Activated naive CD8-positive, alpha-beta T cell treated with anti-CD3 and anti-CD28 coated beads for 36 hours (primary cell): ENCODE results near the gene TRIOBP. TPM values are rescaled to one million over a fixed set of nuclear protein-coding genes. Genes with fewer than 3 reads are reported as not detected.
"Not testable (repeated sequence)": the region's sequence is repeated elsewhere in the genome, so short reads cannot be mapped to it uniquely, and the experiment has no call there.

Source experiments
- DNase-seq: peaks from one replicate; pipeline ENCODE4 v3.0.0; 2021
- H3K27ac Mint-ChIP-seq: one replicate; pipeline ENCODE4 v1.8.0; 2022; ENCODE audit warnings: mild to moderate bottlenecking, moderate library complexity, mixed read lengths
- H3K27me3 Mint-ChIP-seq: one replicate; pipeline ENCODE4 v1.8.0; 2022; ENCODE audit warnings: mild to moderate bottlenecking, mixed read lengths
- H3K36me3 Mint-ChIP-seq: one replicate; pipeline ENCODE4 v1.8.0; 2021; ENCODE audit warnings: mild to moderate bottlenecking, mixed read lengths
- H3K4me1 Mint-ChIP-seq: one replicate; pipeline ENCODE4 v1.8.0; 2021; ENCODE audit warnings: mixed read lengths
- H3K4me3 Mint-ChIP-seq: one replicate; pipeline ENCODE4 v1.8.0; 2022; ENCODE audit warnings: mild to moderate bottlenecking, moderate library complexity, mixed read lengths
- H3K9me3 Mint-ChIP-seq: one replicate; pipeline ENCODE4 v1.8.0; 2022; ENCODE audit warnings: mixed read lengths
- total RNA-seq, 2 experiments: library from RNA; stranded (reverse); gene quantifications; one replicate each; pipeline ENCODE4 v1.2.3, GENCODE V29; 2021

The TRIOBP gene
- total RNA-seq, 2 experiments from 2014 or later: 19.7 to 20.8 TPM

DNA sequence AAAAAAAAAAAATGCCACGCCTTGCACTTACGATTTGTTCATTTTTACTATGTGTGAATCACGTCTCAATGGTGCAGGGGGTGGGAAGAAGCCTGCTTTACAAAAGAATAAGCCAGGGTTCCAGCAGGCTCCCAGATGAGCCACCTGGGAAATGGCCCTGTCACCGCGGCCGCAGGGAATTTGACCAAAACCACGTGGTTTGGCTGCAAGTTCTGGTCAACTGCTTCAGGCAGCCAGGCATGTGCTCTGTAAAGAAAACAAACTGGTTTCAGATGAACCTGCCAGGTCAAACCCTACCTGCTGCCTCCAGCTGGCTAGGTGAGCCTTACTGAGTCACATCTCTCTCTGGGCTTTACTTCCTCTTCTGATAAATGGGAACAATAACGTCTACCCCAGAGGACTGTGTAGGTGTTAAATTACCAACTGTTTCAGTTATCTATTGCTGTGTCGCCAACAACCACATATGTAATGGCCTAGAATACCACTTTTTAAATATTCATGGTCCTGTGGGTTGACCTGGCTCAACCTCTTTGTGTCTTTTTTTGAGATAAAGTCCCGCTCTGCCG is 80.4 kb downstream of the TRIOBP start:
- no peaks in the 10 kb centered on the region for H3K4me1 Mint-ChIP-seq
- no peak for DNase-seq
- H3K27me3 Mint-ChIP-seq: no peaks in the 10 kb centered on the region
- no peak overlapping the region for H3K27ac Mint-ChIP-seq
- H3K4me3 Mint-ChIP-seq: no peak overlapping the region
- H3K9me3 Mint-ChIP-seq: no peaks in the 10 kb centered on the region
- peaks cover 2% of the 10 kb centered on the region for H3K36me3 Mint-ChIP-seq

DNA sequence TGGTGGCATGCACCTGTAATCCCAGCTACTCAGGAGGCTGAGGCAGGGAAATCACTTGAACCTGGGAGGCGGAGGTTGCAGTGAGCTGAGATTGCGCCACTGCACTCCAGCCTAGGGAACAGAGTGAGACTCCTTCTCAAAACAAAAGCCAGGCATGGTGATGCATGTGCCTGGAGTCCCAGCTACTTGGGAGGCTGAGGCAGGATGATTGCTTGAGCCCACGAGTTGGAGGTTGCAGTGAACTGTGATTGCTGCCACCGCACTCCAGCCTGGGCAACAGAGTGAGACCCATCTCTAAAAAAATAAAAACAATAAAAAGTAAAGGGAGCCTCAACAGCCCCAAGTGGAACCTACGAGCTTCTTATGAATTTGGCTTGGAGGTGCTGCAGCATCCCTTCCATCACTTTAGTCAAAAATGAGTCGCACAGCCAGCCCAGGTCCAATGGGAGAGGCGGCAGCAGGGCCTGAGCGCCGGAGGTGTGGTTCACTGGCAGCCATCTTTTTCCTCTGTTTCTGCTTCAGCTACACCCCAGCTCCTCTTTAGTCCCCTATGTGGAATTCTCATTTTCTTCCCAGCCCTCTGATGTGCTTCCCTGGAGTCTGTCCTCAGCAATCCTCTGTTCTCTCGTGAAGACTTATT is 81.6 kb downstream of the TRIOBP start:
- no peaks in the 10 kb centered on the region for H3K9me3 Mint-ChIP-seq
- H3K27me3 Mint-ChIP-seq: no peaks in the 10 kb centered on the region
- H3K4me3 Mint-ChIP-seq: no peak overlapping the region
- peaks cover 2% of the 10 kb centered on the region for H3K36me3 Mint-ChIP-seq
- no peak for DNase-seq
- no peak overlapping the region for H3K27ac Mint-ChIP-seq
- H3K4me1 Mint-ChIP-seq: no peaks in the 10 kb centered on the region

DNA sequence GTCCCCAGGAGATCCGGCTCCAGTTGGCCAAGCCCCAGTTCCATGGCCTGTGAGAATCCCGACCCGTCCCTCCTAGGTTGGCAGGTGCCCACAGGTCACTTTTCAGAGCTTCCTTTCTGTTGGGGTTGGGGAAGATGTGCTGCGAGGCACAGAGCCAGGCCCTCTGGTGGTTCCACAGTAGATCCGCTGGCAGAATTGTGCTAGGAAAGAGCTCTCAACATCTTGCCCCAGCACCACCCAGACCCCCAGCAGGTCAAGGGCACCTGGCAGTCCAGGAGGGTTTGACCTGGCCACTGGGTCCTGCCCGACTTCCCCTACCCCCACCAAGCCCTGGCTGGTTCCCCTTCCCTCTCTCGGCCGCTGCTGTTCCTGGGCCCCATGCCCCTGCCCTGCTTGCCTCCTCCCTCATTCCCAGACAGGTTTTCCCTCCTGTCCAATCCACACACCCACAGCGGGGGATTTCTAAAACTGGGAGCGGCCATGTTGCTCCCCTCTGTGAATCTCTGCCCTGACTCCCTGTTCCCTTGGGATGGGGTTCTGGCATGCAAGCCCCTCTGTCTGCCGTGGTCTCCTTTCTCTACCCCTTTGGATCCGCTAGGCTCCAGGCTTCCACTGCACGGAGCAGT is 84.7 kb downstream of the TRIOBP start:
- Mint-ChIP-seq H3K4me1 (no peaks in the 10 kb centered on the region), H3K36me3 (no peaks in the 10 kb centered on the region), H3K27ac (no peak overlapping the region)

DNA sequence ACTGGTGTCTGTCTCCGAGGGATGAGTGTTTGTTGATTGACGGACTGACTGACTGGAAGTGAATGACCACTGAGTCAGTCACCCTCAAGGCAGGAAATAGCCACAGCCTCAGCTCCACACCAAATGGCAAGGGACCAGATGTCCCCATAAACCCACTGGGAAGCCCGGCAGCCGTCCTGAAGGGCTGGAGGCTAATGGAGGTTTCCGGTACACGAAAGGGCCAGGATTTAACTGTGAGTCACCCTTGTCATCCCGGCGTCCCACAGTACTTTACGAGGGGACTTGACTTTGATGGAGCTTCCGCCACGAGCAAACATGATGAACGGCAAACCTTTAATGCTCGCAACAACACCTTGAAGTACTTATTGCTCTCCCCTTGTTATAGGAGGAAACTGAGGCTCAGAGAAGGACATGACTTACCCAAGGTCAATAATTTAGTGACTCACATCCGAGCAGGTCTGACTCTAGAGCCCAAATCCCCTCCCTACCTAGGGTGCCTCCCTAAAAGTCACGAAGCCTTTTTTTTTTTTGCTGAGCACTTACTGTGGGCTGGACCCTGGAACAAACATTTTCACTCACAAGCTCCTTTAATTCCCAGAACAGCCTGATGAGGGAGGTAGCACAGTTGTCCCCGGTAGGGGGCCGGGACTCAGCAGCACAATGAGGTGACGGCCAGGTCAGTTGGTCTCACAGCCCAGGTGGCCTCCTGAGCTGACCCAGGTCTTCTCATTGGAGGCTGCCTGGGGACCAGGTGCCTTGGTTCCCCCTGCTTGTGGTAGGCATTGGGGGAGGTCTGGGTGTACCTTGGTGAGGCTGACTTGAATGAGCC is 85.7 kb downstream of the TRIOBP start:
- H3K36me3 Mint-ChIP-seq: no peaks in the 10 kb centered on the region
- H3K4me3 Mint-ChIP-seq: no peak overlapping the region
- H3K4me1 Mint-ChIP-seq: no peaks in the 10 kb centered on the region
- H3K27ac Mint-ChIP-seq: no peak overlapping the region
- H3K9me3 Mint-ChIP-seq: no peaks in the 10 kb centered on the region
- no peak for DNase-seq
- no peaks in the 10 kb centered on the region for H3K27me3 Mint-ChIP-seq

More for the DNA sequence above, 84.7 kb downstream of the TRIOBP start:
- Mint-ChIP-seq H3K4me3 (no peak overlapping the region), H3K9me3 (no peaks in the 10 kb centered on the region), H3K27me3 (no peaks in the 10 kb centered on the region)
- DNase-seq: no peak

DNA sequence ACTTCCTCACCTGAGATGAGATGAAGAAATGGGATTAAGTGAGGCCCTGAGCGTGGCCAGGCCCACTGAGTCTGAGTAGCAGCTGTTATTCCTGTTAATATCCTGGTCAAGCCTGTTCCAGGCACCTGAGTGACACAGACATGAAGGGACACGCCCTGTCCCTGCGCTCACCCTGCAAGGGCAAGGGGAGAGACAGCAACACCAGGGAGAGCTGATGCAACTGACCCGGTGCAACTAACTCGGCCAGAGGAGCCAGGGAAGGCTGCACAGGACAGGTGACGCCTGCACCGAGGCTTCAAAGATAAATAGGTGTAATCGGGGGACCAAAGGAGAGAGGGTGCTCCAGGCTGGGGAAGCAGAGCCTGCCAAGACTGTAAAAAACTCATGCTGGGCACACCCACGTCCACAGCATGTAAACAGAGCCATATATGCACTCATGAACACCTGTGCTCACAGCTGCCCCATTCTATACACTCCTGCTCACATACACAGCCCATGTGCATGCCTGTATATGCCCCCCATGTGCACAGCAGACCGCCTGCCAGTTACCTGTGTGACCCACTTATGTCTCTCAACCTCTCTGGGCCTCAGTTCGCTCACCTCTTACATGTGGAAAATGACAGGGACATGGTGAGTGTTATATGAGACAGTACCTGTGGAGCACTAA is 88.1 kb downstream of the TRIOBP start:
- no peaks in the 10 kb centered on the region for H3K36me3 Mint-ChIP-seq
- no peak for DNase-seq
- no peaks in the 10 kb centered on the region for H3K4me1 Mint-ChIP-seq
- no peaks in the 10 kb centered on the region for H3K27me3 Mint-ChIP-seq
- no peak overlapping the region for H3K27ac Mint-ChIP-seq
- H3K9me3 Mint-ChIP-seq: no peaks in the 10 kb centered on the region
- no peak overlapping the region for H3K4me3 Mint-ChIP-seq

DNA sequence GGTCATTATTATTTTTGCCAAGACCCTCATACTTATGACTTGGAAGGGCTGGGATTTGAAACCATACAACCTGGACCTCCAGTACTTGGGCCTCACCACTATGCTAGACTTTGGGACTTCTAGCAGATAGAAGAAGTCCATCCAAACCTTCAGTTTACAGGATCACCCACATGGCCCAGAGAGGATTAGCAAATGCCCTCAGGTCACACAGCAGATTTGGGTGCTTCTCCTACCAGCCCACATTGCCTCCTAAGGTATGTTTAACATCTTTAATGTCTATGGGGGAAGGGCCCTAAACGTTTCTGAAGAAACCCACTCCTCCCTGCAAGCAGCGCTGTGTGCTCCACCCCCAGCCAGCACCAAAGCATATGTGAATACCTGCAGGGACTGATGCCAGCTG is 93.4 kb downstream of the TRIOBP start:
- Mint-ChIP-seq H3K4me1 (no peaks in the 10 kb centered on the region), H3K9me3 (no peaks in the 10 kb centered on the region), H3K36me3 (no peaks in the 10 kb centered on the region), H3K27me3 (no peaks in the 10 kb centered on the region), H3K4me3 (no peak overlapping the region), H3K27ac (no peak overlapping the region)
- no peak for DNase-seq

DNA sequence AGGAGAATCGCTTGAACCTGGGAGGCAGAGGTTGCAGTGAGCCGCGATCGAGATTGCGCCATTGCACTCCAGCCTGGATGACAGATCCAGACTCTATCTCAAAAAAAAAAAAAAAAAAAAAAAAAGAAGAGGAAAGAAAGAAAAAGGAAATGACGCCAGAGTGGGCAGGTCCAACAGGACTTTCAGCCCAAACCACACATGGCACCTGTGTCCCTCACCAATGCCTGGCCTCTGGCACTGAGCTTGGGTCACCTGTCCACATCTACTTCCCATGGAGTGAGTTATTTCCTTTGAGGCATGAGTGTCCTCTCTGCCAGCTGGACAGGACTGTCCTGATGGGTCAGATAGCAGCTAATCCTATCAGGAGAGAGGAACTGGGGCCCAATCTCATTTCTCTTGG is 95.6 kb downstream of the TRIOBP start:
- Mint-ChIP-seq H3K27me3 (no peaks in the 10 kb centered on the region), H3K36me3 (no peaks in the 10 kb centered on the region), H3K4me3 (no peak overlapping the region), H3K9me3 (no peaks in the 10 kb centered on the region), H3K27ac (no peak overlapping the region), H3K4me1 (no peaks in the 10 kb centered on the region)
- DNase-seq: no peak

DNA sequence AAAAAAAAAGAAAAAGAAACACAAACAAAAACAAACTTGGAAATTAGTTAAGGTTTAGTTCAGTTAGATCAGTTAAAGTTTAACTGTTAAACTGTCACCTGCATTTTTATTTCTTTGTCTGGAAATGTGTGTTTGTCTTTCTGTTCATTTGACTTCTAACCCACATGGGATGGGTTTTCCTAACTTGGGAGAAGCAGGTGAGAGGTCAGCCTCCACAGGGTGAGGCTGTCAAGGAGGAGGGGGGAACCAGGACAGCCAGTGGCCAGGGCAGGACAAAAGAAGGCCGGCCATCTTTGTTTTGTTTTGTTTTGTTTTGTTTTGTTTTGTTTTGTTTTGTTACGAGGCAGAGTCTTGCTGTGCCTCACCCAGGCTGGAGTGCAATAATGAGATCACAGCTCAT is 97.5 kb downstream of the TRIOBP start:
- no peak for DNase-seq
- Mint-ChIP-seq H3K36me3 (no peaks in the 10 kb centered on the region), H3K4me3 (no peak overlapping the region), H3K27ac (no peak overlapping the region), H3K9me3 (no peaks in the 10 kb centered on the region), H3K4me1 (no peaks in the 10 kb centered on the region), H3K27me3 (no peaks in the 10 kb centered on the region)

DNA sequence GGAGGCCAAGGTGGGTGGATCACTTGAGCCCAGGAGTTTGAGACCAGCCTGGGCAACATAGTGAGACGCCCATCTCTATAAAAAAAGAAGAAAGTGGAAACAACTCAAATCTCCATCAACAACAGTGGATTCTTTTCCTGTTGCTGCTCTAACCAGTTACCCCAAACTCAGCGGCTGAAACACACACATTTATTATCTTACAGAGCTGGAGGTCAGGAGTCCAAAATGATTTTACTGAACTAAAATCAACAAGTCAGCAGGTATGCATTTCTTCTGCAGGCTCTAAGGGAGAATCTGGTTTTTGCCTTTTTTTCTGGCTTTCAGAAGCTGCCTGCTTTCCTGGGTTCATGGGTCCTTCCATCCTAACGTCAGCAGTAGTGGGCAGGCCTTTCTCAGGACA is 99.2 kb downstream of the TRIOBP start:
- Mint-ChIP-seq H3K27me3 (no peaks in the 10 kb centered on the region), H3K4me1 (no peaks in the 10 kb centered on the region), H3K4me3 (no peak overlapping the region), H3K9me3 (no peaks in the 10 kb centered on the region), H3K27ac (no peak overlapping the region), H3K36me3 (no peaks in the 10 kb centered on the region)
- DNase-seq: no peak

DNA sequence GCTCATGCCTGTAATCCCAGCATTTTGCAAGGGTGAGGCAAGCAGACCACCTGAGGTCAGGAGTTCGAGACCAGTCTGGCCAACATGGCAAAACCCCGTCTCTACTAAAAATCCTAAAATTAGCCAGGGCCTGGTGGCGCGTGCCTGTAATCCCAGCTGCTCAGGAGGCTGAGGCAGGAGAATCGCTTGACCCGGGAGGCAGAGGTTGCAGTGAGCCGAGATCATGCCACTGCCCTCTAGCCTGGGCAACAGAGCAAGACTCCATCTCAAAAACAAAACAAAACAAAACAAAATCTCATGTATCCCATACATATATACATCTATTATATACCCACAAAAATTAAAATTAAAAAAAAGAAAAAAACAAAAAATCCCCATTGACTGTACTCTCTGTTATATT is 100.4 kb downstream of the TRIOBP start:
- H3K4me3 Mint-ChIP-seq, H3K36me3 Mint-ChIP-seq, H3K4me1 Mint-ChIP-seq, DNase-seq, H3K27me3 Mint-ChIP-seq, H3K9me3 Mint-ChIP-seq, H3K27ac Mint-ChIP-seq: not testable (repeated sequence)

DNA sequence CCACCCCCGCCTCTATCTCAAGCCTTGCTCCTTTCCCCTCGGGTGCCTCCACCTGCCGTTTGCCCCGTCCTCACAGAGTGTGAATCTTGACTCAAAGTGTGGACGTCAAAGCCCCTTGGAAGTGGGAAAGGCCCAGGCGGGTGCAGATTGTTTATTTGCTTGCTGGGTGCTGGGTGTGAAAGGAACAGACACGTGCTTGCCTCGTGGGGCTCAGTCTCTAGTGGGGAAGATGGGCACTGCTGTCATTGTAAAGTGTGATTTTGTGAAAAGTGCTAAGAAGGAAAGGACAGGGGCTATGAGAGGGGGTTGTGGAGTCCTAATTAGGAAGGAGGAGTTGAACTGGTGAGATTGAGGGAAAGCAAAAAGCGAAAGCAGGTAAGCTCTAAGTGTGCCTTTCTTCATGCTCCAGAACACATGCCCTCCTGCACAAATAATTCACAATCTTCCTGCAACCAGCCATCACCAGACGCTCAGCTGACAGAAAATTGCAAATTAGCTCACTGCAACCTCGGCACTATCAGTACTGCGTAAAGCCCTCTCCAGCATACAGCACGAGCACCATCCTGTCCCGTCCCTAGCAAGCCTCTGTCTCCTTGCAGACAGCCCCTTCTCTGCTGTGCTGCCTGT is 101.1 kb downstream of the TRIOBP start:
- H3K4me3 Mint-ChIP-seq: no peak overlapping the region
- no peak overlapping the region for H3K27ac Mint-ChIP-seq
- H3K36me3 Mint-ChIP-seq: no peaks in the 10 kb centered on the region
- H3K9me3 Mint-ChIP-seq: no peaks in the 10 kb centered on the region
- DNase-seq: no peak
- H3K27me3 Mint-ChIP-seq: peaks cover 8% of the 10 kb centered on the region
- H3K4me1 Mint-ChIP-seq: peaks cover 3% of the 10 kb centered on the region

DNA sequence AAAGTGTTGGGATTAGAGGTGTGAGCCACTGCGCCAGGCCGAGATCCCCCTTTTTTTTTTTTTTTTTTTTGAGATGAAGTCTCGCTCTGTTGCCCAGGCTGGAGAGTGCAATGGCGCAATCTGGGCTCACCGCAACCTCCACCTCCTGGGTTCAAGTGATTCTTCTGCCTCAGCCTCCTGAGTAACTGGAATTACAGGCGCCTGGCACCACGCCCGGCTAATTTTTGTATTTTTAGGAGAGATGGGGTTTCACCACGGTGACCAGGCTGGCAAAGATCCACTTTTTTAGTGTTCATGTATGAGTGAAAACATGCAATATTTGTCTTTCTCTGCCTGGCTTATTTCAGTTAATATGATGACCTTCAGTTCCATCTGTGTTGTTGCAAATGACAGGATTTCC is 103.1 kb downstream of the TRIOBP start:
- peaks cover 25% of the 10 kb centered on the region for H3K27me3 Mint-ChIP-seq

DNA sequence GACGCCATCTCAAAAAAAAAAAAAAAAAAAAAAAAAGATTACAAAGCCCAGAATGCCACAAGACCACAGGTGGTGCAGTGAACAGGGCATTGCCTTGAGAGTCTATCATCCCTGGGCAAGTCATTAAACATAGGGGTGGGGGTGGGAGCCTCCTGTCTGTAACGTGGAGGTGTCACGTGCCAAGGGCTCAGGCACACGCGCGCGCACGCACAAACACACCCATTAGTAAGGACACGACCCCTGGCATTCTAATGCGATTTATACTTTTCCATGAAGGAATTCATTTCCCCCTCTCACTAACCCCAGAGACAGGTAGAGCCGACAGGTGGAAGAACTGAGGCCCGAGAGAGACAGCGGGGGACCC is 105.1 kb downstream of the TRIOBP start:
- DNase-seq: no peak
- Mint-ChIP-seq H3K27ac (no peak overlapping the region), H3K36me3 (no peaks in the 10 kb centered on the region), H3K4me1 (peaks cover 26% of the 10 kb centered on the region), H3K27me3 (peaks cover 42% of the 10 kb centered on the region), H3K4me3 (peak overlapping the region; percentile 67), H3K9me3 (no peaks in the 10 kb centered on the region)

More for the DNA sequence above, 103.1 kb downstream of the TRIOBP start:
- not testable (repeated sequence) for H3K9me3 Mint-ChIP-seq, DNase-seq, H3K36me3 Mint-ChIP-seq, H3K4me3 Mint-ChIP-seq, H3K27ac Mint-ChIP-seq
- peaks cover 13% of the 10 kb centered on the region for H3K4me1 Mint-ChIP-seq

DNA sequence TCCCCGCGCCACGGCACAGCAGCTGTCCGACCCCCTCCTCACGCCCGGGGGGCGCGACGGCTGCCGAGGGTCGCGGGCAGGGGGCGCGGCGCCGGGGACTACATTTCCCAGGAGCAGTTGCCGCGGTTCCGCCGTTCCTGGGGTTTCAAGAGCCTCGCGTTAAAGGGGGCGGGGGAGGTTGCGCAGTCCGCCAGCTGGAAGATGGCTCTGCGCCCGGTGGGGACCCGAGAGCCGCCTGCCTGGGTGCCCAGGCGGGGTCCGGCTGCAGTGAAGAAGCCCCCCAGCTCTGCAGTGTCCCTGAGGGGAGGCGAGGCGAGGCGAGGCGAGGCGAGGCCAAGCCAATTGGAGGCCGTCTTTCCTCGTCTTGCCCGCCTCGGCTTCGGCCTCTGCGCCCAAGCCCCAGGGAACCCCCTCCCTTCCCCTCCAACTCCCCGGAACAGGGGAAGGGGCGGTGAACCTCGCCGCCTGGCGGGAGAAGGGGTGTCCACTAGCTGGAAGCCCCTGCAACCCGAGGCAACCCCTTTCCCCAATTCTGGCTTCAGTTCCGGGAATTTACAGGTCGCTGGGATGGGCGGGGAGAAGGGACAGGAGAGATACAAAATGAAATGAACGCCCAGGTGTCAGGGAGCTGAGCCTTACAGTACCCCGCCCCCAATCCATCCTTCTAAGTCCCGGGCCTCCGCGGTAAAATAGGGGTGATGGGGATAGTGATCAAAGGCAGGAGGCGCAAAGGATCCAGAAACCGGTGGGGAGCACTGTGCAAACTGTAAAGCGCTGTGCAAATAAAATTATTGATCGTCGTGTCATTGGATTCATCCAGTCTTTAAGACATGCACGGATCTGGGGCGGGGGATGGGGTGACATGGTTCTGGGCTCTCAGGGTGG is 105.7 kb downstream of the TRIOBP start:
- Mint-ChIP-seq H3K9me3 (no peaks in the 10 kb centered on the region), H3K27ac (no peak overlapping the region), H3K36me3 (no peaks in the 10 kb centered on the region), H3K27me3 (peaks cover 48% of the 10 kb centered on the region), H3K4me1 (peaks cover 31% of the 10 kb centered on the region), H3K4me3 (peak overlapping the region; percentile 67)
- DNase-seq: peak; percentile 31
